PC-3 (cell line): ENCODE measurements around the gene KCNJ6.

ENCODE experiments used
- CTCF ChIP-seq: fragments of 300-600 bp; sonication (generic); conservative IDR thresholded peaks from 2 replicates; pipeline ENCODE4 v1.5.1; 2017; ENCODE audit warnings: antibody characterized with exemption, low read depth, mild to moderate bottlenecking, low read length
- EZH2 ChIP-seq: fragments of 300-600 bp; sonication (generic); IDR thresholded peaks from one replicate; pipeline ENCODE4 v1.6.1; 2017; ENCODE audit warnings: antibody characterized with exemption, mild to moderate bottlenecking, low read length; ENCODE audit not compliant: unreplicated experiment

GRCh38 chr21:37770461-37770860 is 145.8 kb downstream of the KCNJ6 start:
- no peak for TF ChIP-seq CTCF
- no peak for TF ChIP-seq EZH2
